HepG2 (cell line): Measurements from ENCODE around the gene FBXO33. TPM values are rescaled to one million over a fixed set of nuclear protein-coding genes. Genes with fewer than 3 reads are reported as not detected.

Experiments
- ATAC-seq: fragments of 200-7000 bp; cut with Tn5 transposase; 3 replicates; pipeline ENCODE4 v1.9.1; 2020; ENCODE audit warnings: mild to moderate bottlenecking, moderate library complexity
- BruUV-seq: library from RNA; stranded (reverse); fragments of 400-500 nt; replicated peaks from 2 replicates; lab custom pipeline; 2021; lab: Mats Ljungman, UMichigan
- CTCF ChIA-PET: fragments of 300-600 bp; formaldehyde crosslinking; extraction: SDS; loops from one replicate; lab custom pipeline; 2021; ENCODE audit warnings: low total read pairs, inconsistent platforms, low intra/inter-chr PET ratio; lab: Yijun Ruan, JAX
- POLR2A ChIA-PET: fragments of 350-600 bp; sonication (Branson Sonifier 250); formaldehyde crosslinking; loops from one replicate; lab custom pipeline; 2020; ENCODE audit warnings: antibody characterized with exemption, inconsistent platforms; lab: Yijun Ruan, JAX
- DNase-seq: peaks from one replicate; pipeline ENCODE4 v3.0.0-alpha.2; 2015; ENCODE audit warnings: low spot score
- FAIRE-seq: peaks from 3 replicates; lab custom pipeline; 2011; peaks lifted over from hg19 to GRCh38; lab: Jason Lieb, UNC
- H2AFZ ChIP-seq: one replicate; pipeline ENCODE4 v1.6.1; 2011; ENCODE audit warnings: low read length, inconsistent platforms
- H3K27ac ChIP-seq: fragments of 300-600 bp; 3 replicates; pipeline ENCODE4 v1.8.0; 2011; ENCODE audit warnings: mixed run types, mild to moderate bottlenecking, mixed read lengths, low read length, inconsistent platforms; ENCODE audit not compliant: insufficient read depth; ENCODE audit errors: extremely low read length
- H3K27me3 ChIP-seq, 2 experiments: fragments of 200-600 bp in 1 of 2; 2 replicates in 1 of 2; 3 replicates in 1 of 2; pipeline versions ENCODE4 v1.6.0 to v1.8.0; 2011; ENCODE audit warnings: low read length in 2 of 2, mild to moderate bottlenecking in 2 of 2, moderate library complexity in 2 of 2, inconsistent platforms in 1 of 2; ENCODE audit not compliant: insufficient read depth in 2 of 2, control insufficient read depth in 1 of 2
- H3K36me3 ChIP-seq, 2 experiments: fragments of 200-600 bp in 1 of 2; replicated peaks in 1 of 2; 2 replicates in 1 of 2; 3 replicates in 1 of 2; pipeline versions ENCODE4 v1.5.1 to v1.8.0; 2011; ENCODE audit warnings: low read length in 2 of 2, inconsistent platforms in 1 of 2; ENCODE audit not compliant: insufficient read depth in 2 of 2, control insufficient read depth in 1 of 2
- H3K4me1 ChIP-seq: 2 replicates; pipeline ENCODE4 v1.5.1; 2012; ENCODE audit warnings: low read length, inconsistent platforms; ENCODE audit not compliant: insufficient read depth
- H3K4me2 ChIP-seq: 2 replicates; pipeline ENCODE4 v1.6.0; 2011; ENCODE audit warnings: low read depth, low read length, inconsistent platforms
- H3K4me3 ChIP-seq, 3 experiments: fragments of 200-600 bp in 1 of 3; sonication (generic), shearing (Covaris generic) in 1 of 3; replicated peaks in 1 of 3; 2 replicates each; pipeline ENCODE4 v1.5.1; 2011 to 2016; ENCODE audit warnings: low read length in 3 of 3, inconsistent platforms in 2 of 3, low read depth in 2 of 3, mild to moderate bottlenecking in 2 of 3, control low read depth in 1 of 3, mixed read lengths in 1 of 3; ENCODE audit not compliant: insufficient read depth in 1 of 3
- H3K79me2 ChIP-seq: one replicate; pipeline ENCODE4 v1.6.1; 2011; ENCODE audit warnings: low read length, inconsistent platforms; ENCODE audit not compliant: insufficient read depth
- H3K9ac ChIP-seq: 2 replicates; pipeline ENCODE4 v1.6.0; 2011; ENCODE audit warnings: mild to moderate bottlenecking, low read depth, low read length, inconsistent platforms; ENCODE audit not compliant: insufficient read depth
- H3K9me3 ChIP-seq: 2 replicates; pipeline ENCODE4 v1.5.1; 2012; ENCODE audit warnings: mild to moderate bottlenecking, low read length
- H4K20me1 ChIP-seq: 2 replicates; pipeline ENCODE4 v1.6.0; 2011; ENCODE audit warnings: inconsistent platforms, mild to moderate bottlenecking, low read length, moderate library complexity; ENCODE audit not compliant: insufficient read depth
- AGO2 ChIP-seq: fragments of 200-400 bp; formaldehyde crosslinking; optimal IDR thresholded peaks from 2 replicates; pipeline ENCODE3; 2017; ENCODE audit warnings: mild to moderate bottlenecking, low read depth, low read length, moderate library complexity
- BRD4 ChIP-seq: sonication (generic); formaldehyde crosslinking; IDR thresholded peaks from 2 replicates; pipeline ENCODE4 v1.4.0; 2020; ENCODE audit warnings: missing genetic modification reagents
- MYC ChIP-seq: sonication (generic); formaldehyde crosslinking; IDR thresholded peaks from 2 replicates; pipeline ENCODE4 v1.9.0; 2021; ENCODE audit warnings: missing genetic modification reagents, borderline replicate concordance
- NRL ChIP-seq: sonication (generic); formaldehyde crosslinking; IDR thresholded peaks from 2 replicates; pipeline ENCODE4 v1.5.0; 2020; ENCODE audit warnings: missing genetic modification reagents, mild to moderate bottlenecking, moderate library complexity, borderline replicate concordance
- SNAI1 ChIP-seq: sonication (generic); formaldehyde crosslinking; IDR thresholded peaks from 2 replicates; pipeline ENCODE4 v1.5.0; 2020; ENCODE audit warnings: mild to moderate bottlenecking, missing genetic modification reagents, borderline replicate concordance
- ZFP36L1 ChIP-seq: sonication (generic); formaldehyde crosslinking; IDR thresholded peaks from 2 replicates; pipeline ENCODE4 v1.8.0; 2022; ENCODE audit warnings: mild to moderate bottlenecking, missing genetic modification reagents, moderate library complexity
- ZNF12 ChIP-seq: sonication (generic); formaldehyde crosslinking; IDR thresholded peaks from 2 replicates; pipeline ENCODE4 v1.5.0; 2020; ENCODE audit warnings: missing genetic modification reagents
- ZNF333 ChIP-seq: sonication (generic); formaldehyde crosslinking; IDR thresholded peaks from 2 replicates; pipeline ENCODE4 v1.4.0; 2020; ENCODE audit warnings: mild to moderate bottlenecking, missing genetic modification reagents, borderline replicate concordance
- ZNF891 ChIP-seq: sonication (generic); formaldehyde crosslinking; IDR thresholded peaks from 2 replicates; pipeline ENCODE4 v1.5.0; 2020; ENCODE audit warnings: mild to moderate bottlenecking, missing genetic modification reagents
- WGBS: methylation state at CpG from one replicate; pipeline ENCODE4 v1.1.6; 2017; ENCODE audit warnings: low lambda C conversion rate; 5-methylcytosine and 5-hydroxymethylcytosine counted together
- in situ Hi-C: cut with HindIII; loops from 2 replicates; pipeline ENCODE4 v1.10.0; 2017; ENCODE audit warnings: low pct_unique_long_range_greater_than_20kb; ENCODE audit not compliant: extremely low pct_ligation_motif_present
- intact Hi-C: fragments of 100-400 bp; cut with micrococcal nuclease; formaldehyde crosslinking; loops from one replicate; pipeline ENCODE4 v1.10.0; 2022; ENCODE audit not compliant: unreplicated experiment
- polyA plus RNA-seq, 8 experiments: library from polyadenylated mRNA; depleted of rRNA in 3 of 8; stranded (reverse) in 7 of 8; unstranded in 1 of 8; fragments of >200 nt; fragmentation: Illumina TruSeq in 4 of 8; extraction: Trizol in 4 of 8; gene quantifications; 2 replicates each; pipeline versions ENCODE4 v1.2.1 to v1.2.3, GENCODE V29; 2011 to 2016; ENCODE audit warnings: low read depth in 4 of 8, missing spikeins in 1 of 8, mixed read lengths in 1 of 8; ENCODE audit not compliant: insufficient read depth in 1 of 8
- total RNA-seq, 5 experiments: library from RNA; depleted of rRNA; stranded (reverse); fragments of >200 nt; fragmentation: Illumina TruSeq; extraction: Trizol; gene quantifications; 2 replicates each; pipeline ENCODE4 v1.2.3, GENCODE V29; 2016; ENCODE audit warnings: low read depth in 1 of 5
- TF ChIP-seq, protein P1 (sequence below): sonication (generic); formaldehyde crosslinking; IDR thresholded peaks from 2 replicates; pipeline ENCODE4 v1.4.0; 2020; ENCODE audit warnings: missing genetic modification reagents; ENCODE audit errors: not compliant biosample characterization
- TF ChIP-seq, protein P2 (sequence below): IDR thresholded peaks from 2 replicates; pipeline ENCODE4 v1.6.1; 2016; ENCODE audit warnings: control low read depth
- TF ChIP-seq, protein P3 (sequence below): IDR thresholded peaks from 2 replicates; pipeline ENCODE4 v1.6.1; 2016; ENCODE audit warnings: mild to moderate bottlenecking, missing biosample characterization, missing genetic modification reagents
- TF ChIP-seq, protein P4 (sequence below), 2 experiments: sonication (generic) in 1 of 2; formaldehyde crosslinking in 1 of 2; IDR thresholded peaks; 2 replicates each; pipeline versions ENCODE4 v1.6.1 to v1.9.0; 2014 to 2022; ENCODE audit warnings: antibody characterized with exemption in 1 of 2, borderline replicate concordance in 1 of 2, inconsistent platforms in 1 of 2, low read depth in 1 of 2, missing genetic modification reagents in 1 of 2

FBXO33 gene
- total and polyA plus RNA-seq, 2 of the 13 experiments (the other 11 are each of a cell fraction or from before 2014, with no cell fraction given): 15.5 to 16.9 TPM

DNA sequence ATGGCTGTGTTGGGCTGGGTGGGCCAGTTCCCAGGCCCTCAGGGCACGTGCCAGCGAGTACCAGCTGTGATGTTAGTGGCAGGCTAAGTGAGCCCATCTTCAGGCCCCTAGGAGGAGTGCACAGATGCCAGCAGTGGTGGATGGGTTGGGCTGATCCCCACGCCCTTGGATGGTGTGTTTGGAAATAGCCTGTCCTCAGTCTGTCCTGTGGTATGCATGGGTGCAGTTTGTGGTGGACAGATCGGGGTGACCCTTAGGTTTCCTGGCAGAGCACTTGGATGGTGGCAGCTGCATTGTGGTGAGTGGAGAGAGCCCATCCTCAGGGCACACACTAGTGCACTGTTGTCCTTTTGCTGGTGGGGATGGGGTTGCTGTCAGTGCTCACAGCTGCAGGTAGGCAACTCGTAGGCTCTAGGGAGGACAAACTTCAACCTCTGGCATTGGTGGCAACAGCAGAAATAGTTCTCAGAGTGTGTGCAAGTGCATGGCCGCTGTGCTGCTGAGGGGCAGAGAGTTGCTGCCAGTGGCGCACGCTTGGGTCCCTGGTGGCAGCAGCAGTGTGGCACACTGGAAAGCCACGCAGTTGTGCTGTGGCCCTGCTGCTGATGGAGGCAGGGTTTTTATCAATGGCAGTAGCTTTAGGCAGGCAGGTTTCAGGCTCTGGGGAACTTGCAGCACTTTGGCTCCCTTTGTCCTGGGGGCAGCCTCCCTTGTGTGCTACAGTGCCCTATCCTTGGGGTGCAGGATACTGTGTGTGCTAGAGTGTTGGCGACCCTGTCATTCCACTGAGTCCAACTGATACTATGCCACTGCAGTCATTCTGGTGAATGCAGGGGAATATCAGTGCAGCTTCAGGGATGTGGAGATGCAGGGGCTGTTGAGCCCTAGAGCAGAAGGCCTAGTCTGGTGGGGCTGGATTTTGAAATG lies 65.5 kb downstream of the FBXO33 start:
- intact Hi-C loops (loop anchor here (5.0 kb wide), 1 partner anchor 101 kb away; no protein-coding TSS in a partner anchor), in situ Hi-C loops (loop anchor here (5.0 kb wide), 2 partner anchors 134 to 259 kb away; partner anchors contain the start of gene MIA2)
- DNase-seq (no peak), ATAC-seq (peak; percentile 48), FAIRE-seq (no peak)
- Histone ChIP-seq H3K4me2 (no peak overlapping the region), H2AFZ (no peak overlapping the region), H4K20me1 (peaks cover 14% of the 10 kb centered on the region; the same call in 1 of the 2 replicates), H3K9me3 (peaks cover 7% of the 10 kb centered on the region; the same call in 1 of the 2 replicates), H3K27me3 (no peaks in the 10 kb centered on the region), H3K4me3 (no peak overlapping the region), H3K36me3 (peaks cover 10 to 24% of the 10 kb centered on the region in 2 experiments), H3K79me2 (peaks cover 12% of the 10 kb centered on the region), H3K4me1 (peaks cover 12% of the 10 kb centered on the region; the same call in 1 of the 2 replicates), H3K27ac (no peak overlapping the region), H3K9ac (no peak overlapping the region)
- CTCF ChIA-PET: no interaction called here
- no TSS peak for BruUV-seq
- POLR2A ChIA-PET: interaction anchor here (0.6 to 1.2 kb wide), 4 partner anchors 31 to 264 kb away, joined by 3 to 4 read pairs (median 3); partner anchors contain the start of gene SEC23A
- WGBS: 97% methylated on average over 10 of the region's 10 CpGs
- no peak for TF ChIP-seq SNAI1 (CRISPR knock-in tag)
- TF ChIP-seq NRL: peak; percentile 72; the same call in 1 of the 2 replicates
- TF ChIP-seq BRD4 (CRISPR knock-in tag): peak; percentile 38; the same call in 1 of the 2 replicates
- no peak for TF ChIP-seq MYC (CRISPR knock-in tag)
- no peak for TF ChIP-seq ZFP36L1 (CRISPR knock-in tag)
- TF ChIP-seq, protein P1, sequence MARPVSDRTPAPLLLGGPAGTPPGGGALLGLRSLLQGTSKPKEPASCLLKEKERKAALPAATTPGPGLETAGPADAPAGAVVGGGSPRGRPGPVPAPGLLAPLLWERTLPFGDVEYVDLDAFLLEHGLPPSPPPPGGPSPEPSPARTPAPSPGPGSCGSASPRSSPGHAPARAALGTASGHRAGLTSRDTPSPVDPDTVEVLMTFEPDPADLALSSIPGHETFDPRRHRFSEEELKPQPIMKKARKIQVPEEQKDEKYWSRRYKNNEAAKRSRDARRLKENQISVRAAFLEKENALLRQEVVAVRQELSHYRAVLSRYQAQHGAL (CRISPR knock-in tag): no peak
- TF ChIP-seq, protein P2, sequence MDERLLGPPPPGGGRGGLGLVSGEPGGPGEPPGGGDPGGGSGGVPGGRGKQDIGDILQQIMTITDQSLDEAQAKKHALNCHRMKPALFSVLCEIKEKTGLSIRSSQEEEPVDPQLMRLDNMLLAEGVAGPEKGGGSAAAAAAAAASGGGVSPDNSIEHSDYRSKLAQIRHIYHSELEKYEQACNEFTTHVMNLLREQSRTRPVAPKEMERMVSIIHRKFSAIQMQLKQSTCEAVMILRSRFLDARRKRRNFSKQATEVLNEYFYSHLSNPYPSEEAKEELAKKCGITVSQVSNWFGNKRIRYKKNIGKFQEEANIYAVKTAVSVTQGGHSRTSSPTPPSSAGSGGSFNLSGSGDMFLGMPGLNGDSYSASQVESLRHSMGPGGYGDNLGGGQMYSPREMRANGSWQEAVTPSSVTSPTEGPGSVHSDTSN (CRISPR knock-in tag): no peak
- no peak for TF ChIP-seq ZNF333 (CRISPR knock-in tag)
- 0 out of 2 replicates have a peak, but pooled peaks have one; percentile 72 for TF ChIP-seq ZNF891 (CRISPR knock-in tag)
- TF ChIP-seq, protein P3, sequence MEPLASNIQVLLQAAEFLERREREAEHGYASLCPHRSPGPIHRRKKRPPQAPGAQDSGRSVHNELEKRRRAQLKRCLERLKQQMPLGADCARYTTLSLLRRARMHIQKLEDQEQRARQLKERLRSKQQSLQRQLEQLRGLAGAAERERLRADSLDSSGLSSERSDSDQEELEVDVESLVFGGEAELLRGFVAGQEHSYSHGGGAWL (CRISPR knock-in tag): 0 out of 2 replicates have a peak, but pooled peaks have one; percentile 32
- peak; percentile 34 for TF ChIP-seq AGO2
- no peak for TF ChIP-seq ZNF12 (CRISPR knock-in tag)
- TF ChIP-seq, protein P4, sequence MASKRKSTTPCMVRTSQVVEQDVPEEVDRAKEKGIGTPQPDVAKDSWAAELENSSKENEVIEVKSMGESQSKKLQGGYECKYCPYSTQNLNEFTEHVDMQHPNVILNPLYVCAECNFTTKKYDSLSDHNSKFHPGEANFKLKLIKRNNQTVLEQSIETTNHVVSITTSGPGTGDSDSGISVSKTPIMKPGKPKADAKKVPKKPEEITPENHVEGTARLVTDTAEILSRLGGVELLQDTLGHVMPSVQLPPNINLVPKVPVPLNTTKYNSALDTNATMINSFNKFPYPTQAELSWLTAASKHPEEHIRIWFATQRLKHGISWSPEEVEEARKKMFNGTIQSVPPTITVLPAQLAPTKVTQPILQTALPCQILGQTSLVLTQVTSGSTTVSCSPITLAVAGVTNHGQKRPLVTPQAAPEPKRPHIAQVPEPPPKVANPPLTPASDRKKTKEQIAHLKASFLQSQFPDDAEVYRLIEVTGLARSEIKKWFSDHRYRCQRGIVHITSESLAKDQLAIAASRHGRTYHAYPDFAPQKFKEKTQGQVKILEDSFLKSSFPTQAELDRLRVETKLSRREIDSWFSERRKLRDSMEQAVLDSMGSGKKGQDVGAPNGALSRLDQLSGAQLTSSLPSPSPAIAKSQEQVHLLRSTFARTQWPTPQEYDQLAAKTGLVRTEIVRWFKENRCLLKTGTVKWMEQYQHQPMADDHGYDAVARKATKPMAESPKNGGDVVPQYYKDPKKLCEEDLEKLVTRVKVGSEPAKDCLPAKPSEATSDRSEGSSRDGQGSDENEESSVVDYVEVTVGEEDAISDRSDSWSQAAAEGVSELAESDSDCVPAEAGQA (IDR thresholded peaks at IDR 0.05; ENCODE audit: low read depth): no peak
- TF ChIP-seq, protein P4 (CRISPR knock-in tag; IDR thresholded peaks at IDR 0.05; ENCODE audit: borderline replicate concordance): no peak
